Type B pancreatic cell (in vitro differentiated cells): ENCODE measurements around the gene PNPLA7. TPM values are rescaled to one million over a fixed set of nuclear protein-coding genes. Genes with fewer than 3 reads are reported as not detected.
A peak's percentile ranks its signal among the peaks of the same experiment; 100 is the strongest.
"Not testable (repeated sequence)": the region's sequence is repeated elsewhere in the genome, so short reads cannot be mapped to it uniquely, and the experiment has no call there.

ENCODE experiments used
- DNase-seq: peaks from one replicate; pipeline ENCODE4 v3.0.0; 2021; ENCODE audit warnings: mixed read lengths; ENCODE audit not compliant: unreplicated experiment; ENCODE audit errors: extremely low spot score
- H3K27ac Mint-ChIP-seq: 2 replicates; pipeline ENCODE4 v1.8.0; 2021; ENCODE audit warnings: mild to moderate bottlenecking, mixed read lengths
- H3K27me3 Mint-ChIP-seq: 2 replicates; pipeline ENCODE4 v1.8.0; 2021; ENCODE audit warnings: mixed read lengths
- H3K36me3 Mint-ChIP-seq: 2 replicates; pipeline ENCODE4 v1.8.0; 2021; ENCODE audit warnings: mixed read lengths
- H3K4me1 Mint-ChIP-seq: one replicate; pipeline ENCODE4 v1.8.0; 2021; ENCODE audit warnings: mixed read lengths; ENCODE audit not compliant: unreplicated experiment
- H3K4me3 Mint-ChIP-seq: 2 replicates; pipeline ENCODE4 v1.8.0; 2021; ENCODE audit warnings: mild to moderate bottlenecking, mixed read lengths
- H3K9me3 Mint-ChIP-seq: 2 replicates; pipeline ENCODE4 v1.8.0; 2021; ENCODE audit warnings: mixed read lengths
- CTCF ChIP-seq: fragments of 200-600 bp; sonication (generic); conservative IDR thresholded peaks from 2 replicates; pipeline ENCODE4 v1.5.0; 2021; ENCODE audit warnings: antibody characterized with exemption, mild to moderate bottlenecking
- total RNA-seq: library from RNA; stranded (reverse); gene quantifications from 2 replicates; pipeline ENCODE4 v1.2.1, GENCODE V29; 2021; ENCODE audit warnings: low replicate concordance

PNPLA7 gene
- total RNA-seq, 1 donor from 2014 or later: 3.1 TPM

- H3K9me3 Mint-ChIP-seq: peaks cover 6% of the 10 kb centered on the region
- no peak overlapping the region for H3K4me3 Mint-ChIP-seq
- H3K36me3 Mint-ChIP-seq: peaks cover 5% of the 10 kb centered on the region
- H3K4me1 Mint-ChIP-seq: peaks cover 7% of the 10 kb centered on the region
- peak overlapping the region; percentile 8 for H3K27ac Mint-ChIP-seq
- H3K27me3 Mint-ChIP-seq: no peaks in the 10 kb centered on the region
- TF ChIP-seq CTCF: peak; percentile 76
- no peak for DNase-seq
These were observed 15.7 kb downstream of the PNPLA7 start for GRCh38 chr9:137534256-137535119.

GRCh38 chr9:137532891-137533468 is 17.2 kb downstream of the PNPLA7 start:
- not testable (repeated sequence) for H3K4me1 Mint-ChIP-seq, DNase-seq, H3K9me3 Mint-ChIP-seq, H3K36me3 Mint-ChIP-seq, H3K27ac Mint-ChIP-seq, H3K4me3 Mint-ChIP-seq, H3K27me3 Mint-ChIP-seq

GRCh38 chr9:137531099-137531765 is 19.0 kb downstream of the PNPLA7 start:
- DNase-seq: no peak
- no peak overlapping the region for H3K4me3 Mint-ChIP-seq
- no peak for TF ChIP-seq CTCF
- peaks cover 4% of the 10 kb centered on the region for H3K27me3 Mint-ChIP-seq
- peaks cover 6% of the 10 kb centered on the region for H3K9me3 Mint-ChIP-seq
- peaks cover 7% of the 10 kb centered on the region for H3K4me1 Mint-ChIP-seq
- no peak overlapping the region for H3K27ac Mint-ChIP-seq
- H3K36me3 Mint-ChIP-seq: peaks cover 5% of the 10 kb centered on the region

GRCh38 chr9:137530331-137530730 is 19.9 kb downstream of the PNPLA7 start:
- Mint-ChIP-seq H3K27me3 (peaks cover 4% of the 10 kb centered on the region), H3K4me3 (no peak overlapping the region), H3K9me3 (peaks cover 6% of the 10 kb centered on the region), H3K36me3 (peaks cover 5% of the 10 kb centered on the region), H3K27ac (no peak overlapping the region), H3K4me1 (peaks cover 7% of the 10 kb centered on the region)
- DNase-seq: no peak
- no peak for TF ChIP-seq CTCF

- no peak overlapping the region for H3K4me3 Mint-ChIP-seq
- peaks cover 4% of the 10 kb centered on the region for H3K27me3 Mint-ChIP-seq
- H3K27ac Mint-ChIP-seq: no peak overlapping the region
- DNase-seq: no peak
- no peaks in the 10 kb centered on the region for H3K9me3 Mint-ChIP-seq
- H3K36me3 Mint-ChIP-seq: no peaks in the 10 kb centered on the region
- no peak for TF ChIP-seq CTCF
- H3K4me1 Mint-ChIP-seq: no peaks in the 10 kb centered on the region
These were observed 25.3 kb downstream of the PNPLA7 start for GRCh38 chr9:137524981-137525317.
